WI38 (cell line): Measurements from ENCODE around the gene LRP2.

Experiments used
- H3K4me3 ChIP-seq: 2 replicates; pipeline ENCODE4 v1.5.1; 2011; ENCODE audit warnings: low read depth, mild to moderate bottlenecking, control low read depth, low read length
- CTCF ChIP-seq: IDR thresholded peaks from 2 replicates; pipeline ENCODE4 v1.5.1; 2012; ENCODE audit warnings: low read depth, mild to moderate bottlenecking, control low read depth, low read length

LRP2 gene

DNA sequence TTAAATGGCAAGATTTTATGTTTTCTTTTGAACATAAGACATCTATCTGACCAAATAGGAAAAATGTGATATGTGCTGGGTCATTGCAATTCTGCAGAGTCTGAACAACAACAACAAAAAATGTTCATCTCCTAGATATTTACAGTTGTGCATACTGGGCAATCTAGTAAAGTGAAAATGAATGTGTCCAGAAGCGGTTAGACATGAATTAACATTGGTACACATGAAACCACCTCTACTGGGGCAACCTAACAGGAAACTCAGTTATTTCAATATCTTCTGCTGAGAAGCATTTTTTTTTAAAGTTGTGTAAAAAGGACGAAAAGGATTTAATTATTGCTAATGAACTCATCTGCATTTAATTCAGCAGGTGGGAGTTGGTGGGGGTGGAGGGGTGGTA, 216.1 kb downstream of the LRP2 start:
- TF ChIP-seq CTCF = no peak
- H3K4me3 ChIP-seq = no peak overlapping the region

DNA sequence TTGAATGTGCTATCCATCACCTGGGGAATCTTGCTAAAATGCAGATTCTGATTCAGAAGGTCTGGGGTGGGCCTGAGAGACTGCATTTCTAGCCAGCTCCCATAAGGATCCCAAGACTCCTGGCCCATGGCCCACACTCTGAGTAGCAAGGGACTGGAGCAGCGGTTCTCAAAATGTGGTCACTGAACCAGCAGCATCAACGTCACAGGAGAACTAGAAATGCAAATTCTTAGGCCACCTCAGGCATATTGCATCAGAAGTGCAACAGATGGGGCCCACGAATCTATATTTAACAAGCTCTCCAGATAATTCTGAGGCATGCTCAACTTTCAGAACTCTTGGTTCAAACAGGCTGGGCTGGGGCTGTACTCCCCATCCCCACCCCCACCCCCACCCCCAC, 218.3 kb downstream of the LRP2 start:
- H3K4me3 ChIP-seq = no peak overlapping the region
- no peak for TF ChIP-seq CTCF

GRCh38 chr2:169141713-169142352, 220.5 kb downstream of the LRP2 start:
- H3K4me3 ChIP-seq = no peak overlapping the region
- peak; percentile 74 for TF ChIP-seq CTCF

- TF ChIP-seq CTCF = no peak
- no peak overlapping the region for H3K4me3 ChIP-seq
Observed at GRCh38 chr2:169139993-169140767, 222.2 kb downstream of the LRP2 start.

- H3K4me3 ChIP-seq = no peak overlapping the region
- no peak for TF ChIP-seq CTCF
Observed at GRCh38 chr2:169139145-169139544, 223.2 kb downstream of the LRP2 start.

- no peak overlapping the region for H3K4me3 ChIP-seq
Observed at GRCh38 chr2:169137924-169138323, 224.4 kb downstream of the LRP2 start.

More at GRCh38 chr2:169137924-169138323, 224.4 kb downstream of the LRP2 start:
- TF ChIP-seq CTCF = no peak
